HG02870 (cell line): ENCODE measurements around the gene SCG2.

Experiments
- ATAC-seq: cut with Tn5 transposase; IDR thresholded peaks from one replicate; pipeline ENCODE4 v1.9.1; 2021; ENCODE audit warnings: mild to moderate bottlenecking, moderate library complexity; ENCODE audit not compliant: unreplicated experiment

The SCG2 gene, protein sequence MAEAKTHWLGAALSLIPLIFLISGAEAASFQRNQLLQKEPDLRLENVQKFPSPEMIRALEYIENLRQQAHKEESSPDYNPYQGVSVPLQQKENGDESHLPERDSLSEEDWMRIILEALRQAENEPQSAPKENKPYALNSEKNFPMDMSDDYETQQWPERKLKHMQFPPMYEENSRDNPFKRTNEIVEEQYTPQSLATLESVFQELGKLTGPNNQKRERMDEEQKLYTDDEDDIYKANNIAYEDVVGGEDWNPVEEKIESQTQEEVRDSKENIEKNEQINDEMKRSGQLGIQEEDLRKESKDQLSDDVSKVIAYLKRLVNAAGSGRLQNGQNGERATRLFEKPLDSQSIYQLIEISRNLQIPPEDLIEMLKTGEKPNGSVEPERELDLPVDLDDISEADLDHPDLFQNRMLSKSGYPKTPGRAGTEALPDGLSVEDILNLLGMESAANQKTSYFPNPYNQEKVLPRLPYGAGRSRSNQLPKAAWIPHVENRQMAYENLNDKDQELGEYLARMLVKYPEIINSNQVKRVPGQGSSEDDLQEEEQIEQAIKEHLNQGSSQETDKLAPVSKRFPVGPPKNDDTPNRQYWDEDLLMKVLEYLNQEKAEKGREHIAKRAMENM

DNA sequence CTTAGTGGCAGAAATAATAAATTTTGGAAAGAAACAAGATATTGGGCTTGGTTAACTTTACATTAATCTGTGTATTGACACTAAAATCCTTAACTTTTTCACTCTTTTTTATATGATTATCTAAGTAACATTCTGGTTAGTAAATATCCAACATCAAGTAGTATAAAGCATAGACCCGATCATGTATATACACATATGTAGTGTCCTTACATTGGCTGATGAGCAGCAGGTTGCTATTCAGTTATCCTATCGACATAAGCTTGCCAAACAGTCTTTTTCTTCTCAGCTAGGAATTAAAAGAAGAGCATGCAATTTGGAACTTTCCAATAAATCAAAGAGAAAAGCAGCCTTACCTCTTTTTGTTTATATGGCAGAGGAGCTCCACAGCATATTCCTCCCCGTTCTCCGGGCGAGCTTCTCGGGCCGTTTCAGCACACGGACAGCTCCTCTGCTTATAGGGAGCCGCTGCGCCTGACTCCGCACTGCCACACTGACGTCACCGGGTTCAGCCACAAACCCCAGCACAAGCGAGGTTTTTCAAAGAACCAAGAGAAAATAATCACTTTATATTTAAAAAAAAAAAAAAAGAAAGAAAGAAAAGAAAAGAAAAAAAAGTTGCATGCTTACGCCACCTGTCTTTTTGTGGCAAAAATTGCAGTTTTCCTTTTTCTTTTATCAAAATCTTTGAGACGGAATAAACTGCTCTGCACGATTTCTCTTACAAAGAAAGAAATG is at the start of gene SCG2:
Gene SCG2 (minus strand): TSS at position 430 of the 735 bp plus-strand sequence. CDS start 3,079 bp downstream, outside the sequence.
- ATAC-seq: peak; percentile 89

DNA sequence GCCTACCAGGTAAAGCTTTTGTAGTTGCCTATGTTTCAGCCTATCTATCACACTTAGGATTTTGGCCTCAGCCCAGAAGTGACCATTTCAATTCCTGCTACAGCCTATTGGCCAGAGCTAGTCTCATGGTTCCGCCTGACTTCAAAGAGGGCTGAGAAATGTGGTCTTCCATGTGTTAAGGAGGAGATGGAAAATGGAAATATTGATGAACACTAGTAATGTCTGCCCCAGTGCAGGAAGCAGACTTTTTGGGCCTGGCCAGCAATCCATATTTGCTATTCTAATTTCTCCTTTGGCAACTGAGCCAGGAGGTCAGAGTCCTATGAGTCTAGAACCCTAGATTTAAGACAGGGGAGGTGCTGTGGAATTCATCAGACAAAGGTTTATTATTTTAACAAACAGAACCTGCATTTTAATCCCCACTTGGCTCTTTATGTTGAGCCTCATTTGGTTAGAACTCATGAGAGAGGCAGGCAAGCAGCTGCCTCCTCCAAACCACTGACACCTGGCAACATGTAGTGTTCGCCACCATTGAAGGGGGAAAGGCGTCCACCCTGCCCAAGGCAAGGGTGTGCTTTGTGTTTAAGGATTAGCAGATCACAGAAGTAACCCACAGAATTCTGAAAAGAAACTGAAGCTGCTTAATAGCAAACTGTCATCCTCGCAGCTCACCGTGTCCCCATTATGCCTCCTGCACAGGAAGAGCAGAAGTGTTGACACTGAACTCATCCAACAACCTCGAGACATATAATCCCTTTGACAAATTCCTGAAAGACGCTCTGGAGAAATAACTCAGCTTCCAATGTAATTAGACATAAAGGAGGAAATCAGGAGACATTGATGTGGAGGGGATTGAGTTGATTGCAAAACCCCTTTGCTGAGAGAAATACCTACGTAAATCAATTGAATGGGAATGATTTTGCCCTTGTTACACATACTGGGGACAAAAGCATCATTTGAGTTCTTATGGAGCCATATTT is 47.7 kb upstream of the SCG2 start:
- ATAC-seq: no peak

- no peak for ATAC-seq
Measured at GRCh38 chr2:223648755-223649154, 46.6 kb upstream of the SCG2 start.

- ATAC-seq: peak; percentile 83
Measured at GRCh38 chr2:223647258-223647952, 45.2 kb upstream of the SCG2 start.

- ATAC-seq: no peak
Measured at GRCh38 chr2:223644136-223644535, 42.0 kb upstream of the SCG2 start.

DNA sequence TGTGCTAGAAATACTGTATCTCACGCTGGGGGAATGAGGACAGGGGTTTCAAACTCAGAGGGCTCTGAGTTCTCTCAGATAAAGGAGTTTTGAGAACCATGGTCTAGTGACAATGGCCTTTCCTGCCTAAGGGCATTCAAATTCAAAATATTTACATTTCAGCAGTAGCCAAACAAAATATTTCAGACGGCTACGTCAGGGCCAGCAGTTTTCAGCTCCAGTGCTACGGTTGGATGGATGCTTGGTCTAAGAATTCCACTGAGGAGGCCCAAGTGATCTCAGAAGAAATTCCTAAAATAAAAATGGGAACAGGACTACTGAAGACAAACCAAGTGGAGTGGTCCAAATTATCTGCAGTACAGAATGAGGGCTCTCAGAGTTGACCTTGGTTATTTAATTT is 41.1 kb upstream of the SCG2 start:
- ATAC-seq: no peak

DNA sequence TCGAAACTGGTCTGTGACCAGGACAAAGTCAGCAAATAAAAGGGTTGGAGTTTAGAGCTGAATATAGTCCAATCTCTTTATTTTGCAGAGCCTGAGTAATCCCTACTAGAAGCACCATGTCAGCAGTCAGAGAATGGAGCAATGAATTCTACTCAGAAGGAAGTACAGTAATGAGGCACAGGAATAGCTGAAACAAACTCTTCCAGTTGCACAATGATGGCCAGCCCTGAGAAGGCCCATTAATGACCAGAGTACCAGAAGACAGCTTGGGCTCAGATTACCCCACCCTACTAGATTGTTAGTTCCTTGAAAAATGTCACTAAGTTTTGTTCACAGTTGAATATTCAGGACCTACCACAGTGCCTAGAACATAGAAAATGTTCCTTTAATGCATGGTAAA is 40.3 kb upstream of the SCG2 start:
- no peak for ATAC-seq

DNA sequence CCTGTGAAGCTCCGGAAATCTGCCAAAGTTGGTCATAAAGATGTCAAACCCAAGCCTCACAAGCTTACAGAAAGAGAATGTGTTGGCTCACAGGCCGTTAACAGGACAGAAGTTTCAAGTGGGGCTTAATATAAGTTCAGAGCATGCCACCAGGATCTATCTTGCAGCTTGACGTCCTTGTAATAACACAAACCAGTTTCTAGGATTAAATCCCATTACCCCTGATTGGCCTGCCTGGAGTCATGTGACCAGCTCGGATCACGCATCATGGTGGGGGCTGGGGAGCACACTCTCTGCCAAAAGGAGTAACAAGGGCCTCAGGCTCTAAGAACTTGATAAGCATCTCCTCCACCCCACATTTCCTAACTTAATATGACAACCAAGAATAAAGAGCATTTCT is 38.9 kb upstream of the SCG2 start:
- ATAC-seq: no peak

GRCh38 chr2:223635080-223635479 is 32.9 kb upstream of the SCG2 start:
- no peak for ATAC-seq

DNA sequence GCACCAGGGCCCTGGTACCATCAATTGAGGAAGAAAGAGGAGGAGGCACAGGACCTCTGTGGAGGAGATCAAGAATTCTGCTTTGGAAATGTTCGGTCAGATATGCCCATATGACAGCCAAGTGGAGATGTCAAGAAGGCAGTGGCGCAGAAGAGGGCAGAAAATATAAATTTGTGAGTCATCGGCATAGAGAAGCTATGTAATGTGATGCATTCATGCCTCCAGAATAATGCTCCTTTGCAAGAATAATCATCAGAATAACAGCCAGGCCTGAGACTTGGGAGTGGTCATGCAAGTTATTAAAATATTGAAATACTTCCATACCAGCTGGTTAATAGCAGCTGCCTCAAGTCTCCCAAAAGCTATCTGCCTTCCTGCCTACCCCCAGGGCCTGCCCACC is 32.1 kb upstream of the SCG2 start:
- no peak for ATAC-seq

GRCh38 chr2:223633656-223634055 is 31.5 kb upstream of the SCG2 start:
- ATAC-seq: no peak

GRCh38 chr2:223632826-223633225 is 30.7 kb upstream of the SCG2 start:
- no peak for ATAC-seq

GRCh38 chr2:223626716-223627115 is 24.6 kb upstream of the SCG2 start:
- no peak for ATAC-seq

DNA sequence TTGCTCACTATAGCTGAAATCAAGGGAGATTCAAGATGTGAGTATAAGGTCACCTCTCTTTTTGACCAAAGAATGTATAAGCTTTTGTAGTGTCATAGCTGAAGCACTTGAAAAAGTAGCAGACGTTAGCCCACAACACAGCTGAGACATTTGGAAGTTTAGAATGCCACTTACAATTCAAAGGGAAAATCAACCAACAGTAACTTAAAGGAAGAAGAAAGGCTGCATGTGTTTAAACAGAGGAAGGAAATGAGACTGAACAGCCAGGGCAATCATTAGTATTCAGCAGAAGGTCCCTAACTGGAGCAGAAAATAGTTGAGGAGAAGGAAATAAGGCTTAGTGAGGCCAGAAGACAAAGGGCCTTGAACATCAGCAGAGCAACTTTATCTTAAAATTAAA is 23.5 kb upstream of the SCG2 start:
- no peak for ATAC-seq

- ATAC-seq: no peak
Measured at GRCh38 chr2:223621901-223622300, 19.7 kb upstream of the SCG2 start.

DNA sequence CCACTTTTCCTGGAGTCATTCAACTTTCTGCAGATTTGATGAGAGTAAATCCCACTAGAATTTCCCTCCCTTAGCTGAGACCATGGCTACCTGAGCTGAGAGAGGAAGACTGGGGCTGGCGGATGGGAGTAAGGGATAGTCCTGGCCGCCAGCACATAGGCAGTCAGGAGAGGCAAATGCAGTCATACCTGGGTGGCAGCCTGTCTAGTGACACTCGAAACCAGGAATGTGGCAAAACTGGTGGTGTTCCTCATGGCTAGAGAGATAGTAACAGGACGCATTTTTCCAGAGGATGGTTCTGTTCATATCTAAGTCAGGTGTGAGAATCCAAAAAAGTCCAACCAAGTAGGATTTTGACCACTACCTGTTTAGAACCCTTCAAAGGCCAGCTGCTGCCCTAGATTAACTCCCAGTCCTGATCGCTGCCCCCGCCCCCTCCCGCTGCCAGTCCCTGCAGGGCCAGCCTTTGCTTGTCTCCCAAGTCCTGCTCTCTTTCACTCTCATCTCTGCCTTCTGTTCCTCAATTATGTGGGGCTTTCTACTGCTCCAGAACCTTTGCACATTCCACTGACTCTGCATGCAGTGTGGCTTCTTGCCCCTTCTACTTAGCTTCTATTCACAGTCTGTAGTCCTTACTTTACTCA is 17.4 kb upstream of the SCG2 start:
- no peak for ATAC-seq

- no peak for ATAC-seq
Measured at GRCh38 chr2:223618172-223619035, 16.2 kb upstream of the SCG2 start.

DNA sequence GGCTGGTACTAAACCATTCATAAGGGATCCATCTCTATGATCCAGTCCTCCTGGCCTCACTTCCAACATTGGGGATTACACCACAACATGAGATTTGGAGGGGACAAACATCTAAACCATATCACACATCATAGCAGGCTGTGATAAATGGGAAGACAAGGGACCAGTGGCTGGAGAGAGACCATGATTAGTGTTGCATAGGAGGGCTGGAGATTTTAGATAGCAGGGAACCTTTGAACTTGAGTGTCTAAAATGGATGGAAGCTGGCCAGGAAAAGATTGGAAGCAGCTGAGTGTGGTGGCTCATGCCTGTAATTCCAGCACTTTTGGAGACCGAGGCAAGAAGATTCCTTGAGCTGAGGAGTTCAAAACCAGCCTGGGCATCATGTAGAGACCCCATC is 12.4 kb upstream of the SCG2 start:
- ATAC-seq: no peak
